GM18951 (cell line): Measurements from ENCODE around the gene NAXD.

Experiments used
- POLR2A ChIP-seq: IDR thresholded peaks from 4 replicates; pipeline ENCODE4 v1.6.1; 2011; ENCODE audit warnings: mild to moderate bottlenecking; ENCODE audit not compliant: insufficient read length, insufficient read depth; ENCODE audit errors: extremely low read depth
- in situ Hi-C: fragments of 300-500 bp; cut with MboI; formaldehyde crosslinking; loops from one replicate; pipeline ENCODE4 v1.12.0; 2022; ENCODE audit warnings: low sequenced_read_pairs, mixed read lengths, inconsistent platforms; ENCODE audit not compliant: unreplicated experiment

The NAXD gene

DNA sequence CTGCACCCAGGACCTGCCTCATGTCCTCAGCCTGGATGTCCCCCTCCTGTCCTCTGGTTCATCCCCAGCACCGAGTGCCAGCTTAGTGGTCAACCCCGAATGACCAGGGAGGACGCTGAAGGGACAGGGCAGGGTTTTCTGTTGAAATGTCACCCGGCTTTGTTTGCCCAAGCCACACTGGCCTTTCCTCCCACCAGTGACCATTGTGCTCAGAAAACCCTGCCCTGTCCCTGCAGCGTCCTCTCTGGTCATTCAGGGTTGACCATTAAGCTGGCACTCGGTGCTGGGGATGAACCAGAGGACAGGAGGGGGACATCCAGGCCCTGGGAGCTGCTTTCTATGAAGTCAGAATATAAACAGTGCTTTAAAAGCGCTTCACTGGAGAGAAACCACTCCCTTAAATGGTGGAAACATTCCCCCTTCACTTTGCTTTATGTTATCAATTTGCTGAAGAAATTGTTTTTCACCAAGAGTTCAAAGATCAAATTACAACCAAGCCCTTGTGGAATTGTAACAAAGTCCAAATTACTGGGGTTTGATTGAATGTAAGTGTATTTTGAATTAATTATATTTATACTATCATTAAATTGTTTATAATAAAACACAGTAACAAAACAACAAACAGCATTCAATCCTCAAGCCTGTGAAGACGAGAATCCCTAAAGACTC lies 69.2 kb downstream of the NAXD start:
- no peak for TF ChIP-seq POLR2A

GRCh38 chr13:110685305-110686020 lies 70.1 kb downstream of the NAXD start:
- TF ChIP-seq POLR2A, result no peak
- in situ Hi-C loops, result no loop called here

More for the DNA sequence above, 69.2 kb downstream of the NAXD start:
- in situ Hi-C loops, result no loop called here

DNA sequence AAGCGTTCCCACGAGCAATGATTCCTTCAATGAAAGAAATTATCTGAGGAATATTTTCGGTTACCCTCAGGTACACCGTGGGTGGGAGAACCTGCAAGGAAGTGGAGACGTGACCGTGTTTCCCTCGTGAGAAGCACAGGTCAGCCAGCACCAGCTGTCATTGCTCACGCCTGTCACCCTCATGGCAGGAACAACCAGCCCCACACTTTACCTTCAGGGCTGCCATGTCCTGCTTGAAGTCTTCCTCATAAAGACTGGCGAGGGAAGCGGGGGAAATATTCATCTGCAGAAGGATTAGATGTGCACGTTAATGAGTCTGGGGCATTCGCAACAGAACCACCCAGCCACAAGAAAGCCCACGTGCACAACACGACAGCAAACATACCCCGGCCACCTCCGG lies 72.4 kb downstream of the NAXD start:
- in situ Hi-C loops, result no loop called here
- no peak for TF ChIP-seq POLR2A

DNA sequence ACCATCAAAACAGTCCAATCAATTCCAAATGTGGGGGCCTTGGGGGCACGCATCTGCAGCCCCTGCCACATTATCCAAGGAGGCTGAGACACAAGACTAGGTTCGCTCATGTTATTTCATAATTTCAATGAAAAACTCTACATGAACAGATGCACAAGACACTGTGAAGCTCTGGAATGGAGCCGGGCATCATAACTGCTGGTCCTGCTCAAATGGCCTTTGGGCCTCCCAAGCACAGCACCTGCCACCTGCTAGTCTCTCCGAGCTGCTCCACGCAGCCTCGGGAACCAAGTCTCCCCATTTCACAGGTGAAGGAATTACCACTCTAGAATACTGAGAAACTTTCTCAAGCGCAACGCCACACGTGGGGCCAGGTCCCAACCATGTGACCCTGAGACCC lies 73.7 kb downstream of the NAXD start:
- in situ Hi-C loops, result no loop called here
- no peak for TF ChIP-seq POLR2A
